Hematopoietic multipotent progenitor cell treated with erythropoietin and hydrocortisone succinate and interleukin-3 and kit ligand, for 15 days (in vitro differentiated cells): ENCODE data around the gene CCPG1.

Experiments used
- DNase-seq: peaks from one replicate; pipeline ENCODE4 v3.0.0-alpha.2; 2015; ENCODE audit warnings: low spot score

Gene CCPG1

DNA sequence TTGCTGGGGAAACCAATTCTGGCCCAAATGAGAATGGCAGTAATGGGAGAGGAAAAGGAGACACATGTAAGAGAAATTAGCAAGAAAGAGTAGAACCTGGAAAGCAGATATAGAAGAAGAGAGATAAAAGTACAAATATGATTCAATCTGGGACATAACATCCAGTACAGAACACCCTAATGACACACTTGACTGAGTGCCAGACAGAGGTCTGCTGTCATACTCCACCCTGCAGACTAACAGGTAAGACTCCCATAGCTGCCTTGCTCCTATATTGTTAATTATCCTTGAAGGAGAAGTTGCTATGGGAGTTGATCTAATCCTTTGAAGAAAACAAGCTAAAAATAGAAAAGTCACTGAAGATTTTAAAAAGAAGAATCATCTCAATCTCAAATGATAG is 21.1 kb downstream of the CCPG1 start:
- DNase-seq = no peak

DNA sequence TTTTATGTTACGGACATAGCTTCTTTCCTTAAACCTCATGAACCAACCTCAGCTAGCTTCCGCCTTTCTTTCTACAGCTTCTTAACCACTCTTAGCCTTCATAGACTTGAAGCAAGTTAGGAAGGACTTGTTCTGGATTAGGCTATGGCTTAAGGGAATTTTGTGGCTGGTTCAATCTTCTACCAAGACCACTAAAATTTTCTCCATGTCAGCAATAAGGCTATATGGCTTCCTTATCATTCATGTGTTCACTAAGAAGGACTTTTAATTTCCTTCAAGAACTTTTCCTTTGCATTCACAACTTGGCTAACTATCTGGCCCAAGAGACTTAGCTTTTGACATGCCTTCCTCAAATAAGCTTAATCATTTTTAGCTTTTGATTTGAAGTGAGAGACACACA is 24.5 kb downstream of the CCPG1 start:
- DNase-seq = no peak

DNA sequence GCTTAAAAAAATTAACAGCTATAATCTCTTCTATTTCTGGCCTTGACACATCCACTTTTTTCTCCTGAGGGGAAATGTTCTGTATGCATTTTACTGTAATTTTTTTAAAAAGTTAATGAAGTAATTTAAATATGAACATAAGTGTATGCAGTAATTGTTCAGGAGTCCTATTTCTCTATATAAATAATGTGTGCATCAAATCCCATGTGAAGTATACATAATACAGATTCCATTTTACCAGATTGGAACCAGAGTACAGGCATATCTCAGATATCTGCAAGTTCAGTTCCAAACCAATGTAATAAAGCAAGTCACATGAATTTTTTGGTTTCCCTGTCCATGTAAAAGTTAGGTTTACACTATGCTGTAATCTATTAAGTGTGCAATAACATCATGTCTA is 26.6 kb downstream of the CCPG1 start:
- DNase-seq = no peak

DNA sequence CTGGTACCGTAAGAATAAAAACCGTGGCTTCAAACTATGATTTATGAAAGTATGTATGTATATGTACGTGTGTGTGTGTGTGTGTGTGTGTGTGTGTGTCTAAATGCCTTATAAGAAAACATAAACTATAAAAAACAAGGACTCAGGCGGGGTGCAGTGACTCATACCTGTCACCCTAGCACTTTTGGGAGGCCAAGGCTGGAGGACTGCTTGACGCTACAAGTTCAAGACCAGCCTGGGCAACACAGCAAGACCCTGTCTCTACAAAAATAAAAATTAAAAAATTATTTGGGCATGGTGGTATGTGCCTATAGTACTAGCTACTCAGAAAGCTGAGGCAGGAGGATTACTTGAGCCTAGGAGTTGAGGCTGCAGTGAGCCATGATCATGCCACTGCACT is 29.1 kb downstream of the CCPG1 start:
- DNase-seq = no peak

- no peak for DNase-seq
These were observed 35.3 kb downstream of the CCPG1 start for GRCh38 chr15:55372701-55373440.

- DNase-seq = no peak
These were observed 41.2 kb downstream of the CCPG1 start for GRCh38 chr15:55366981-55367380.

- no peak for DNase-seq
These were observed 45.5 kb downstream of the CCPG1 start for GRCh38 chr15:55362641-55363040.

DNA sequence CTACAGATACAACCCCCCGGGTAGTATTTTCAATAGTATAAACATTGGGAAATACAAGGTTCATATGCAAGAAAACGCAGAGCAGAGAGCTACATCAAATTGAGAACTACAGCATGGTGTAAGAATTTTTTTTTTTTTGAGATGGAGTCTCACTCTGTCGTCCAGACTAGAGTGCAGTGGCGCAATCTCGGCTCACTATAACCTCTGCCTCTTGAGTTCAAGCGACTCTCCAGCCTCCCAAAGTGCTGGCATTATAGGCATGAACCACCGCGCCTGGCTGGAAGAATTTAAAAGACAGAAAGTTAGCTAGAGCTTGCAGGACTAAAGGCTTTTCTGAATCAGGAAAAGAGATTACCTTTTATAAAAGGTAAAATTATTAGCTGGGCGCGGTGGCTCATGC is 47.1 kb downstream of the CCPG1 start:
- DNase-seq = no peak

DNA sequence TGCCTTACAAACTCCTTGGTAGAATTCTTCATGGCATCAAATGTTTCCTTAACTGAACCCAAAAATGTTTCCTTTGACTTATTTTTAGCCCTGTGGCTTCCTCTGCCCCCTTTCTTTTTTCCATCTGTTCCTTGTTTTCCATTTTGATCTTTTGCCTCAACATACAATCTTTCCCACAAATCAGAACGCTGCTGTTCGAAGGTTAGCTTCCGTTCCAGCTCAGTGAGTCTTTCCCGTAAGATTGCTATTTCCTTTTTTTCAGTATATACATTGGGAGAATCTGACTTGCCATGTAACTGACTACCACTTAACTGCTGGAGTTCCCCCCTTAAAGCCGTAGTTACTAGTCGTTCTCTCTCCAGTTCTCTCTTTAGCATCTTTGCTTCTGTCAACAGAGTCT is 47.9 kb downstream of the CCPG1 start:
- no peak for DNase-seq

GRCh38 chr15:55358471-55358870 is 49.7 kb downstream of the CCPG1 start:
- no peak for DNase-seq

GRCh38 chr15:55357774-55358173 is 50.4 kb downstream of the CCPG1 start:
- DNase-seq = no peak

DNA sequence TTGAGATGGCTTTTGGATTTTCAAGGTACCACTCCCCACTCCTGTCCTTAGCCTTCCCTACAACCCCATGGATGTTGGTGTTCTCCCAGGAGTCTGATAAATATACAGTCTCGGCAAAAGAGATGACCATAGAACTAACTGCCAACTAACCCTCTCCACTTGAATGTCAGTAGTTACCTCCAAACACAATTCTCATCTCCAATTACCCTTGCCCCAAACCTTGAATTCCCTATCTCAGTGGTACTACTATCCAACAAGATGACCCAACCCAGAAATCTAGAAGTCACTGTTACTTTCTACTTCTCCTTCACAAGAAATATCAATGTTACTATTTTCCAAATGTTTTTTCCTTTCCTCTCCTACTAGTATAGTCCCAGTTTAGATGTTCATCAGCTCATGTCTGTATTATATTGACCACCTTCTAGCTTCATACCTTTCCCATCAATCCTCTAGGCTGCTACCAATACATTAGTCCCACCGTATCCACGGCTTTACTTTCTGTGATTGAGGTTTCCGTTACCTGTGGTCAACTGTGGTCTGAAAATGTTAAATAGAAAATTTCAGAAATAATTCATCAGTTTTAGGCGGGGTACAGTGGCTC is 51.1 kb downstream of the CCPG1 start:
- DNase-seq = no peak

DNA sequence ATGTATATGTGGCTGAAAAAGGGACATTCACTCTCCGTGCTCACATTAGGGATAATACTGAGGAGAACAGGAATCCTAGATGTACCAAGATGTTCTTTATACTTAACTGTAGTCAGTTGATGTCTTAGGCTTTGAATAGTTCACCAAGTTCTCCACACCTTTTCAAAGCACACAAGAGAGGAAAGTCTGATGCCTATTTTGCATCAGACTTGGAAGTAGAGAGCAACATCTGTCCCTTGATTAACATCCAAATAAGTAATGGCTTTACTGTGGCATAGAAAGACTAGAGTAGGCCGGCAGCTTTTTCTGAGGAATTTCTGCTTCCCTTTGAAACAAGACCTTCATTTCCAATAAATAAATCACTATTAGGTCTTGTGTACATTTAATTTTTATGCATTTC is 55.1 kb downstream of the CCPG1 start:
- DNase-seq = no peak

DNA sequence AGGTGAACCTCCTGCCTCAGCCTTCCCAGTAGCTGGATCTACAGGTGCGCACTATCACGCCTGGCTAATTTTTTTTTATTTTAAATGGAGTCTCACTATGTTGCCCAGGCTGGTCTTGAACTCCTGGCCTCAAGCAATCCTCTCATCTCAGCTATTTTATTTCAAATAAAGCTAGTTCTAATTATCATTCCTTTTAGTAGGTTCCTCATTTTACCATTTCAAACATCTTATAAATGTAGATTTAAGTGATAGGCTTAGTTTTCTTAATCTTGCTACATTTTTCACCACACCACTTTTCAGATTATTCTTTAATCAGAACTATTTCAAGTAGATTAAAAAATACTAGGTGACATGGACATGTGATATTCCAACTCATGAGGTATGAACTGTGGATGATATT is 58.9 kb downstream of the CCPG1 start:
- no peak for DNase-seq

DNA sequence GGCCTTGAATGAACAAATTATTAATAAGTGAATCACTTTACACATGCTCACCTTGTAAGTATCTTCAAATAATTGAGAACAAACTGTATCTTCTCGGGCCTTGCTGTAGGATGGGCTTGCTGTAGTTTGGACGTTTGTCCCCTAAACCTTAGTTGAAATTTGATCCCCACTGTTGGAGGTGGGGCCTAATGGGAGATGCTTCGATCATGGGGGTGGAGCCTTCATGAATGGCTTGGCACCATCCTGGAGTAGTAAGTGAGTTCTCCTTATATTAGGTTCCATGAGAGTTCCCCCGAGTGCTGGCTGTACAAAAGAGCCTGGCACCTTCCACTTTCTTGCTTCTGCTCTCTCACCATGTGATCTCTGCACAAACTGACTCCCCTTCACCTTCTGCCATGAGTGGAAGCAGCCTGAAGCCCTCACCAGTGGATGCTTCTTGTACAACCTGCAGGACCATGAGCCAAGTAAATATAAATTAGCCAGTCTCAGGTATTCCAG is 59.8 kb downstream of the CCPG1 start:
- no peak for DNase-seq

DNA sequence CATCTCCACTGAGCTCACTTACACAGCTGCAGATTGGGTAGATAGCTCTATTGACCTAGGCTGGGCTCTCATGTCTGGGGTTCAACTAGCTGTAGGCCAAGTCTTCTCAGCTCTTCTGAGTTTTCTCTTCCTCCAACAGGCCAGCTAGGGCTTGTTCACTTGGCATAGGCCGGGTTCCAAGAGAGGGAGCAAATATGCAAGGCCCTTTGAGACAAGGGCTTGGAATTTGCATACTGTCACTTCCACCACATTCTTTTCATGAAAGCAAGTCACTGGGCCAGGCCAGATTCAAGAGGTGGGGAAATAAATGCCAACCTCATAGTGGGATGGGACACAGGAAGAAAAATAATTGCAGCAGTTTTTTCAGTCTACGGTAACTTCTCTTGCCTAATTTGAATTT is 64.0 kb downstream of the CCPG1 start:
- DNase-seq = no peak

DNA sequence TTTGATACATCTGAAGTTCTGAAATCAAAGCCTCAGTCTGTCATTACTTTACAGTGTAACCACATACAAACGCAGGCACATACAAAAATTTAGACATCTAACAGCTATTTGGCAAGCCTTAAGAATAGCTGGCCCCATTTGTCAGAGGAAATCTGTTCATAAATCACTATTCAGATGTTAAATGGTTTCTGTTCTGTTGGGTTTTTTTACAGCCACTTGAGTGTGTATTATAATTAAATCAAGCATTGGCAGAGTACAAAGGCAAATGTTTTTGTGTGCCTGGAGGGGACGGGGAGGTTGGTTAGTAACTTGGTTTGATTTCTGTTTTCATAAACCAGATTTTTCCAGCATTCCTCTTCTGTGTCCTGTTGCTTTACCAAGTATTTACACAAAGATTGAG is 65.0 kb downstream of the CCPG1 start:
- DNase-seq = no peak

DNA sequence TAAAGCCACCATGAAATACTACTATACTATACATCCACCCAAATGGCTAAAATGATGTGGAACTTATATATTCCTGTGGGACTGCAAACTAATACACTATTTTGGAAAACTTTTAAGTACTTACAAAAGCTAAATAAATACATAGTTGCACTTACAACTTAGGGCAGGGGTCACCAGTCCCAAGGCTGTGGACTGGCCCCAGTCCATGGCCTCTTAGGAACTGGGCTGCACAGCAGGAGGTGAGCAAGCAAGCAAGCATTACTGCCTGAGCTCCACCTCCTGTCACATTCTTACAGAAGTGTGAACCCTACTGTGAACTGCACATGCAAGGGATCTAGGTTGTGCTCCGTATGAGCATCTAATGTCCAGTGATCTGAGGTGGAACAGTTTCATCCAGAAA is 71.0 kb downstream of the CCPG1 start:
- DNase-seq = no peak

DNA sequence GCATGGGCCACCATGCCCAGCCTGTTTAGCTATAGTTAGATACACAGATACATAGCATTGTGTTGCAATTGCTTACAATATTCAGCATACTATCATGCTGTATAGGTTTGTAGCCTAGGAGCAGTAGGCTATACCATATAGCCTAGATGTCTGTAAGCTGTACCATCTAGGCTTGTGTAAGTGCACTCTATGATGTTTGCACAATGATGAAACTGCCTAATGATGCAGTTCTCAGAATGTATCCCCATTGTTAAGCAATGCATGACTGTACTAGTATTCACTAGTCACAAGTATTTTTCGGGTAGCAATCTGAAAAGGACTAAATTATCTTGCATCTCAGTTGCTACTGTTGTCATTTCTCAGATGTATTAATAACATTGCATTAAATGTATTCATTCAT is 73.2 kb downstream of the CCPG1 start:
- no peak for DNase-seq

DNA sequence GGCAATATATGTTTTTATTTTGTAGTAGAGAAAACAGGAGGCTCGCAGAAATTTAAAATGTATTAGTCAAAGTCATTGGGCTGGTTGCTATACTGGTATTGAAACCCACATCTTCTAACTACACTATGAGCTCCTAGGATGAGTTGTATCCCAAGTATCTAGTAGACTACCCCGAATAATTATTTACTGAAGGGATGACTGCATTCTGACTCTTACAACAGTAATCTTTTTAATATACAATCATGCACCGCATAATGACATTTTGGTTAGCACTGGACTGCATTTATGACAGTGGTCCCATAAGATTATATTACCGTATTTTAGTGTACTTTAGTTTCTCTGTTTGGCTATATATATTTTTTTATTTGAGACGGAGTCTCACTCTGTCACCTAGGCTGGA is 73.8 kb downstream of the CCPG1 start:
- no peak for DNase-seq

GRCh38 chr15:55327387-55327786 is 80.8 kb downstream of the CCPG1 start:
- no peak for DNase-seq

DNA sequence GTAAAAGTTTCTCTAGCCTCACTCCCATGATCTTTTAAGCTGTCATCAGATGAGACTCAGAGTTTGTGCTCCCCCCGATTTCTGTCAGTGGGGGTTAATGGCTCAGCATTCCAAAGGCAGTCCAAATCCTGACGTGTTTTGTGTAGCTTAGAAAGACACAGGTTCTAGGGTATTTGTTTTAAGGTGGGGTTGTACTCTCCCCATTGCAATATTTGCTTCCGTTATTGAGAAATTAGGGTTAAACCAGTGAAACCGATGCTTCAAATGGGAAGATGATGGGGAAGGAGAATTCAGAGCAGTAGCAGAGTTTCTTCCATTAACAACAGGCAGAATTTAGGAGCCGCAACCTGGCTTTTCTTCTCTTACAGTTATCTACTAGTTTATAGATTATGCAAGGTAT is 85.7 kb downstream of the CCPG1 start:
- no peak for DNase-seq

- no peak for DNase-seq
These were observed 87.2 kb downstream of the CCPG1 start for GRCh38 chr15:55320963-55321362.

- DNase-seq = no peak
These were observed 88.0 kb downstream of the CCPG1 start for GRCh38 chr15:55320238-55320550.
